ENCODE data around the gene GP1BB. TPM values are rescaled to one million over a fixed set of nuclear protein-coding genes. Genes with fewer than 3 reads are reported as not detected.

Gene GP1BB
- total and polyA plus RNA-seq, 2 donors (not counting 3 experiments of a cell fraction or from before 2014, with no cell fraction given) = 1.7 to 6.2 TPM

GRCh38 chr22:19740586-19740985 lies 17.2 kb downstream of the GP1BB start:
- DNase-seq (ENCODE audit: low read depth, low spot score) = no peak
- BruUV-seq (replicated peaks) = no TSS peak
- Histone ChIP-seq H2AFZ (ENCODE audit: low read depth, low read length) (no peak overlapping the region), H3K79me2 (ENCODE audit: control insufficient read depth, insufficient read depth, low read length) (no peaks in the 10 kb centered on the region), H3K4me1 (ENCODE audit: control insufficient read depth, extremely low read depth, insufficient read depth, low read length) (peaks cover 2% of the 10 kb centered on the region), H4K20me1 (replicated peaks; ENCODE audit: control insufficient read depth, extremely low read depth, insufficient read depth, low read length) (no peaks in the 10 kb centered on the region), H3K4me3 (replicated peaks in 1 of 3; ENCODE audit: insufficient read depth in 1 of 3, low read depth in 1 of 3, low read length in 3 of 3) (no peak overlapping the region), H3K9me1 (replicated peaks; ENCODE audit: control insufficient read depth, extremely low read depth, insufficient read depth, low read length) (no peaks in the 10 kb centered on the region), H3K9ac (replicated peaks; ENCODE audit: extremely low read depth, insufficient read depth, low read length) (no peak overlapping the region), H3K27ac (ENCODE audit: insufficient read depth, low read depth, low read length) (no peak overlapping the region), H3K4me2 (ENCODE audit: insufficient read depth, low read length) (no peak overlapping the region), H3K9me3 (replicated peaks; ENCODE audit: control insufficient read depth, insufficient read depth, low read length) (no peaks in the 10 kb centered on the region), H3K36me3 (ENCODE audit: control insufficient read depth in 2 of 2, extremely low read depth in 1 of 2, insufficient read depth in 2 of 2, low read length in 2 of 2) (no peaks in the 10 kb centered on the region), H3K27me3 (ENCODE audit: control insufficient read depth in 2 of 2, insufficient read depth in 2 of 2, low read length in 2 of 2) (no peaks in the 10 kb centered on the region)
- CTCF ChIA-PET = interaction anchor here (1.0 to 2.4 kb wide), 3 partner anchors 10 to 170 kb away, joined by 3 to 15 read pairs (median 13); no protein-coding TSS in a partner anchor
- dilution Hi-C loops (cut with MboI; ENCODE audit: extremely low pct_ligation_motif_present, low sequenced_read_pairs) = no loop called here
- intact Hi-C loops (cut with micrococcal nuclease) = no loop called here
- FAIRE-seq = no peak
- TF ChIP-seq POLR2AphosphoS5 (IDR thresholded peaks at IDR 0.05; ENCODE audit: insufficient read depth, low read depth, low read length) (no peak), MYC (IDR thresholded peaks at IDR 0.05; ENCODE audit: low read depth, low read length) (no peak), JUN (IDR thresholded peaks at IDR 0.05; ENCODE audit: borderline replicate concordance, insufficient read depth, insufficient read length, low read depth) (no peak), POLR2A (IDR thresholded peaks at IDR 0.05; ENCODE audit: low read depth, low read length) (no peak), CTCF (IDR thresholded peaks at IDR 0.05; ENCODE audit: extremely low read depth in 1 of 2, insufficient read depth in 1 of 2, low read depth in 1 of 2, low read length in 2 of 2) (no peak), GATA2 (IDR thresholded peaks at IDR 0.05; ENCODE audit: insufficient read depth, insufficient read length, low read depth, low read length) (no peak), FOS (IDR thresholded peaks at IDR 0.05; ENCODE audit: borderline replicate concordance, insufficient read depth, low read length) (no peak), EZH2 (IDR thresholded peaks at IDR 0.05; ENCODE audit: borderline replicate concordance, low read depth, low read length, severe bottlenecking) (no peak)
- TF ChIP-seq, protein P1, sequence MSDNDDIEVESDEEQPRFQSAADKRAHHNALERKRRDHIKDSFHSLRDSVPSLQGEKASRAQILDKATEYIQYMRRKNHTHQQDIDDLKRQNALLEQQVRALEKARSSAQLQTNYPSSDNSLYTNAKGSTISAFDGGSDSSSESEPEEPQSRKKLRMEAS (IDR thresholded peaks at IDR 0.05; ENCODE audit: insufficient read depth, insufficient read length) = no peak
- POLR2A ChIA-PET = no interaction called here

All from endothelial cell of umbilical vein (primary cell).